ENCODE measurements around the gene LTB.

The LTB gene

DNA sequence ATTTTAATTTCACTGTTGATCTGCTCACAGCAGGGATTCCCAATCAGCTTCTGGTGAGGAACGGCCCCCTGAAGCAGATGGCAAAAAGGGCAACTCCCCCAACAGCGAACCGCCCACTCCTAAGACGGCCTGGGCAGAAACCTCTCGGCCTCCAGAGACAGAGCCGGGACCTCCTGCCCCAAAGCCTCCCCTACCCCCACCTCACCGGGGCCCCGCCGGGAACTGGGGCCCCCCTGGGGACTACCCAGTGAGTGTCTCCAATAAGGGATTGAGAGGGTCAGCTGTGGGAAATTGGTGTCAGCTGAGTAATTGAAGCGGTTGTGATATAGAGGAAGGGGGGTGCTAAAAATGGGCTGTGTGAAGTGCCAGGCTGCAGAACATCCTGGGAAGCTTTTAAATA lies 44.7 kb upstream of the LTB start:
- peaks cover 18% of the 10 kb centered on the region for H3K79me2 ChIP-seq (ENCODE audit: insufficient read depth, low read length)
- H3K27me3 ChIP-seq (ENCODE audit: insufficient read depth, low read length) = no peaks in the 10 kb centered on the region
- H3K4me2 ChIP-seq (ENCODE audit: low read length) = no peak overlapping the region
- H3K9me3 ChIP-seq (ENCODE audit: low read length) = no peaks in the 10 kb centered on the region
- H3K9me2 ChIP-seq (ENCODE audit: low read depth, low read length) = no peaks in the 10 kb centered on the region
- peaks cover 9% of the 10 kb centered on the region for H3K4me1 ChIP-seq (ENCODE audit: insufficient read depth, low read length, severe bottlenecking)
- no peaks in the 10 kb centered on the region for H3F3A ChIP-seq (ENCODE audit: insufficient read depth, low read length)
- TF ChIP-seq EZH2 (IDR thresholded peaks at IDR 0.05; ENCODE audit: borderline replicate concordance, low read length) = no peak
- TF ChIP-seq, protein P1, sequence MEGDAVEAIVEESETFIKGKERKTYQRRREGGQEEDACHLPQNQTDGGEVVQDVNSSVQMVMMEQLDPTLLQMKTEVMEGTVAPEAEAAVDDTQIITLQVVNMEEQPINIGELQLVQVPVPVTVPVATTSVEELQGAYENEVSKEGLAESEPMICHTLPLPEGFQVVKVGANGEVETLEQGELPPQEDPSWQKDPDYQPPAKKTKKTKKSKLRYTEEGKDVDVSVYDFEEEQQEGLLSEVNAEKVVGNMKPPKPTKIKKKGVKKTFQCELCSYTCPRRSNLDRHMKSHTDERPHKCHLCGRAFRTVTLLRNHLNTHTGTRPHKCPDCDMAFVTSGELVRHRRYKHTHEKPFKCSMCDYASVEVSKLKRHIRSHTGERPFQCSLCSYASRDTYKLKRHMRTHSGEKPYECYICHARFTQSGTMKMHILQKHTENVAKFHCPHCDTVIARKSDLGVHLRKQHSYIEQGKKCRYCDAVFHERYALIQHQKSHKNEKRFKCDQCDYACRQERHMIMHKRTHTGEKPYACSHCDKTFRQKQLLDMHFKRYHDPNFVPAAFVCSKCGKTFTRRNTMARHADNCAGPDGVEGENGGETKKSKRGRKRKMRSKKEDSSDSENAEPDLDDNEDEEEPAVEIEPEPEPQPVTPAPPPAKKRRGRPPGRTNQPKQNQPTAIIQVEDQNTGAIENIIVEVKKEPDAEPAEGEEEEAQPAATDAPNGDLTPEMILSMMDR (IDR thresholded peaks at IDR 0.05; ENCODE audit: low read length) = no peak
- no peak overlapping the region for H3K9ac ChIP-seq (ENCODE audit: low read length)
- H4K20me1 ChIP-seq (ENCODE audit: insufficient read depth, low read length) = no peaks in the 10 kb centered on the region
- no peak overlapping the region for H3K4me3 ChIP-seq (ENCODE audit: low read depth, low read length, poor library complexity, severe bottlenecking)
- H2AFZ ChIP-seq (ENCODE audit: low read length) = no peak overlapping the region
- H3K36me3 ChIP-seq (ENCODE audit: insufficient read depth, low read length) = peaks cover 100% of the 10 kb centered on the region
- H3K27ac ChIP-seq (ENCODE audit: low read depth, low read length, poor library complexity, severe bottlenecking) = no peak overlapping the region

DNA sequence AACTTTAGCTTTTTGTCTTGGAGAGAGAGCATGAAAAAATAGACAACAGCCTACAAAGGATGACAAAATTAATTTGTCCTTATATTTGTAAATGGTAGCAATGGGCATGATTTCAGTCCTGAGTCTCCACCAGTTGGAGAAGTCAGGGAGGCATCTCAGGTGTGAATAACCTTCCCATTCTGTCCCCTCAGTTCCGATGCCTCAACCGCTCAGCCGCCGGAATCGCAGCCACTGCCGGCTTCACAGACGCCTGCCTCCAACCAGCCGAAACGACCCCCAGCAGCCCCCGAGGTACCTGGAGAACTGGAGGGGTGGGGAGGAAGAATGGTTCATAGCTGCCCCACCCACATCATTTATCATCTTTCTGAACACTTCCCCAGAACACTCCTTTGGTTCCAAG lies 41.8 kb upstream of the LTB start:
- TF ChIP-seq, protein P1 (IDR thresholded peaks at IDR 0.05; ENCODE audit: low read length) = no peak
- no peak for TF ChIP-seq EZH2 (IDR thresholded peaks at IDR 0.05; ENCODE audit: borderline replicate concordance, low read length)
- Histone ChIP-seq H3K9me2 (ENCODE audit: low read depth, low read length) (no peaks in the 10 kb centered on the region), H3K79me2 (ENCODE audit: insufficient read depth, low read length) (peaks cover 29% of the 10 kb centered on the region), H3F3A (ENCODE audit: insufficient read depth, low read length) (no peaks in the 10 kb centered on the region), H3K27ac (ENCODE audit: low read depth, low read length, poor library complexity, severe bottlenecking) (no peak overlapping the region), H4K20me1 (ENCODE audit: insufficient read depth, low read length) (no peaks in the 10 kb centered on the region), H3K9ac (ENCODE audit: low read length) (no peak overlapping the region), H3K4me1 (ENCODE audit: insufficient read depth, low read length, severe bottlenecking) (peaks cover 20% of the 10 kb centered on the region), H3K9me3 (ENCODE audit: low read length) (no peaks in the 10 kb centered on the region), H2AFZ (ENCODE audit: low read length) (no peak overlapping the region), H3K4me3 (ENCODE audit: low read depth, low read length, poor library complexity, severe bottlenecking) (no peak overlapping the region), H3K27me3 (ENCODE audit: insufficient read depth, low read length) (no peaks in the 10 kb centered on the region), H3K36me3 (ENCODE audit: insufficient read depth, low read length) (peaks cover 82% of the 10 kb centered on the region), H3K4me2 (ENCODE audit: low read length) (no peak overlapping the region)

DNA sequence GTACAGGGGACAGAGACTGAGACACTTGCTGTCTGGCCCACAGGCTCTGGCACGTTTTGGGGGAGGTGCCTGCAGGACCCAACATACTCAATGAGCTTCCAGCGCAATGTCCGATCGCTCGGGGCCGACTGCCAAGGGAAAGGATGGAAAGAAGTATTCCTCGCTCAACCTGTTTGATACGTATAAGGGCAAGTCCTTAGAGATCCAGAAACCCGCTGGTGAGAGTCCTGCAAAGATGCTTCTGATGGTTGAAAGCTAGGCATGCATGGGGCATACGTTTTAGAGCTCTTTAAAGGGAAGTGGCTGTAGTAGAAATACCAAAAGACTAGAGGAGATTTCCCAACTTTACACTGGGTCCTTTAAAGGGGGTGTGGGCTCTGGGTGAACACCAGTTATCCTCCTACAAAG lies 40.5 kb upstream of the LTB start:
- H3K4me3 ChIP-seq (ENCODE audit: low read depth, low read length, poor library complexity, severe bottlenecking) = peak overlapping the region; percentile 98

More for the DNA sequence above, 40.5 kb upstream of the LTB start:
- H3K27me3 ChIP-seq (ENCODE audit: insufficient read depth, low read length) = no peaks in the 10 kb centered on the region
- peaks cover 20% of the 10 kb centered on the region for H3K4me1 ChIP-seq (ENCODE audit: insufficient read depth, low read length, severe bottlenecking)
- H3K9me3 ChIP-seq (ENCODE audit: low read length) = no peaks in the 10 kb centered on the region
- H3K79me2 ChIP-seq (ENCODE audit: insufficient read depth, low read length) = peaks cover 29% of the 10 kb centered on the region
- no peak overlapping the region for H3K27ac ChIP-seq (ENCODE audit: low read depth, low read length, poor library complexity, severe bottlenecking)
- H3K36me3 ChIP-seq (ENCODE audit: insufficient read depth, low read length) = peaks cover 68% of the 10 kb centered on the region
- no peaks in the 10 kb centered on the region for H4K20me1 ChIP-seq (ENCODE audit: insufficient read depth, low read length)
- no peaks in the 10 kb centered on the region for H3K9me2 ChIP-seq (ENCODE audit: low read depth, low read length)
- no peak overlapping the region for H2AFZ ChIP-seq (ENCODE audit: low read length)
- peak overlapping the region; percentile 90 for H3K4me2 ChIP-seq (ENCODE audit: low read length)
- TF ChIP-seq, protein P1 (IDR thresholded peaks at IDR 0.05; ENCODE audit: low read length) = no peak
- TF ChIP-seq EZH2 (IDR thresholded peaks at IDR 0.05; ENCODE audit: borderline replicate concordance, low read length) = no peak
- peak overlapping the region; percentile 100; the same call in 1 of the 2 replicates for H3K9ac ChIP-seq (ENCODE audit: low read length)
- no peaks in the 10 kb centered on the region for H3F3A ChIP-seq (ENCODE audit: insufficient read depth, low read length)
